WTC11 (cell line): ENCODE results near the gene PMP22. TPM values are rescaled to one million over a fixed set of nuclear protein-coding genes. Genes with fewer than 3 reads are reported as not detected.

Experiments used
- ATAC-seq: fragments of 200-7000 bp; cut with Tn5 transposase; 2 replicates; pipeline ENCODE4 v1.10.0; 2021; ENCODE audit warnings: mild to moderate bottlenecking, moderate library complexity
- CTCF ChIA-PET: fragments of 300-600 bp; sonication (Branson Sonifier 250); formaldehyde crosslinking; loops from one replicate; lab custom pipeline; 2021; ENCODE audit warnings: antibody characterized with exemption; lab: Charles Lee
- POLR2A ChIA-PET: fragments of 350-600 bp; sonication (Branson Sonifier 250); formaldehyde crosslinking; loops from one replicate; lab custom pipeline; 2021; ENCODE audit warnings: antibody characterized with exemption; lab: Charles Lee
- DNase-seq: peaks from one replicate; pipeline ENCODE4 v3.0.0; 2021; ENCODE audit warnings: low spot score
- H3K27ac Mint-ChIP-seq: 2 replicates; pipeline ENCODE4 v1.8.0; 2021; ENCODE audit warnings: mixed read lengths
- H3K27me3 Mint-ChIP-seq: 2 replicates; pipeline ENCODE4 v1.8.0; 2021; ENCODE audit warnings: low read depth, mild to moderate bottlenecking, moderate library complexity, mixed read lengths
- H3K36me3 Mint-ChIP-seq: 2 replicates; pipeline ENCODE4 v1.8.0; 2021; ENCODE audit warnings: mixed read lengths
- H3K4me1 Mint-ChIP-seq: 2 replicates; pipeline ENCODE4 v1.8.0; 2022; ENCODE audit warnings: mixed read lengths
- H3K4me3 Mint-ChIP-seq: 2 replicates; pipeline ENCODE4 v1.8.0; 2021; ENCODE audit warnings: mild to moderate bottlenecking, moderate library complexity, mixed read lengths
- H3K9me3 Mint-ChIP-seq: 2 replicates; pipeline ENCODE4 v1.8.0; 2021; ENCODE audit warnings: mixed read lengths
- CBFB ChIP-seq: sonication (generic); formaldehyde crosslinking; IDR thresholded peaks from 2 replicates; pipeline ENCODE4 v1.8.1; 2022; ENCODE audit warnings: mild to moderate bottlenecking, low read depth, missing genetic modification reagents
- E2F4 ChIP-seq: sonication (generic); formaldehyde crosslinking; IDR thresholded peaks from 2 replicates; pipeline ENCODE4 v1.8.1; 2022; ENCODE audit warnings: low read depth, mild to moderate bottlenecking, moderate library complexity, missing genetic modification reagents, borderline replicate concordance
- ETV6 ChIP-seq: sonication (generic); formaldehyde crosslinking; IDR thresholded peaks from 2 replicates; pipeline ENCODE4 v1.8.1; 2022; ENCODE audit warnings: mild to moderate bottlenecking, missing genetic modification reagents
- NFATC4 ChIP-seq: fragments of 250-450 bp; sonication (Bioruptor Pico); IDR thresholded peaks from 2 replicates; pipeline ENCODE4 v1.9.0; 2021; ENCODE audit warnings: mild to moderate bottlenecking
- NFE2L1 ChIP-seq: sonication (generic); formaldehyde crosslinking; IDR thresholded peaks from 2 replicates; pipeline ENCODE4 v1.8.1; 2023; ENCODE audit warnings: missing genetic modification reagents
- NFYB ChIP-seq: sonication (generic); formaldehyde crosslinking; conservative IDR thresholded peaks from 2 replicates; pipeline ENCODE4 v1.8.0; 2022; ENCODE audit warnings: low read depth, missing genetic modification reagents
- OVOL2 ChIP-seq: fragments of 250-450 bp; sonication (Bioruptor Pico); IDR thresholded peaks from 2 replicates; pipeline ENCODE4 v1.9.0; 2021; ENCODE audit warnings: mild to moderate bottlenecking, borderline replicate concordance
- SMAD3 ChIP-seq: sonication (generic); formaldehyde crosslinking; IDR thresholded peaks from 2 replicates; pipeline ENCODE4 v1.8.0; 2022; ENCODE audit warnings: missing genetic modification reagents, mild to moderate bottlenecking, borderline replicate concordance
- STAT6 ChIP-seq: sonication (generic); formaldehyde crosslinking; conservative IDR thresholded peaks from 2 replicates; pipeline ENCODE4 v1.8.1; 2023; ENCODE audit warnings: mild to moderate bottlenecking, low read depth, missing genetic modification reagents, moderate library complexity
- TCF7 ChIP-seq: sonication (generic); formaldehyde crosslinking; IDR thresholded peaks from 2 replicates; pipeline ENCODE4 v1.8.0; 2022; ENCODE audit warnings: mild to moderate bottlenecking, low read depth, missing genetic modification reagents, moderate library complexity
- USF1 ChIP-seq: sonication (generic); formaldehyde crosslinking; IDR thresholded peaks from 2 replicates; pipeline ENCODE4 v1.8.0; 2022; ENCODE audit warnings: mild to moderate bottlenecking, missing genetic modification reagents
- ZNF121 ChIP-seq: sonication (generic); formaldehyde crosslinking; IDR thresholded peaks from 2 replicates; pipeline ENCODE4 v1.8.0; 2023; ENCODE audit warnings: missing genetic modification reagents
- ZNF281 ChIP-seq: sonication (generic); formaldehyde crosslinking; IDR thresholded peaks from 2 replicates; pipeline ENCODE4 v1.8.0; 2023; ENCODE audit warnings: mild to moderate bottlenecking, missing genetic modification reagents
- total RNA-seq: library from RNA; stranded (reverse); gene quantifications from 3 replicates; pipeline ENCODE4 v1.2.3, GENCODE V29; 2021
- TF ChIP-seq, protein P1 (sequence below): sonication (generic); formaldehyde crosslinking; IDR thresholded peaks from 2 replicates; pipeline ENCODE4 v1.8.1; 2023; ENCODE audit warnings: mild to moderate bottlenecking, missing genetic modification reagents, borderline replicate concordance
- TF ChIP-seq, protein P2 (sequence below): sonication (generic); formaldehyde crosslinking; IDR thresholded peaks from 2 replicates; pipeline ENCODE4 v1.8.1; 2022; ENCODE audit warnings: mild to moderate bottlenecking, moderate library complexity, missing genetic modification reagents

PMP22 gene
- total RNA-seq, 1 experiment from 2014 or later, result 3.0 TPM

GRCh38 chr17:15233022-15233805 lies 31.9 kb downstream of the PMP22 start:
- no peaks in the 10 kb centered on the region for H3K36me3 Mint-ChIP-seq
- no peaks in the 10 kb centered on the region for H3K9me3 Mint-ChIP-seq
- POLR2A ChIA-PET, result no interaction called here
- peak; percentile 27 for DNase-seq
- H3K4me1 Mint-ChIP-seq, result peaks cover 5% of the 10 kb centered on the region
- H3K27ac Mint-ChIP-seq, result no peak overlapping the region
- H3K27me3 Mint-ChIP-seq, result no peaks in the 10 kb centered on the region
- peak; percentile 82 for ATAC-seq
- no peak for TF ChIP-seq E2F4 (CRISPR knock-in tag)
- TF ChIP-seq NFYB (CRISPR knock-in tag), result no peak
- no peak for TF ChIP-seq NFE2L1 (CRISPR knock-in tag)
- no peak for TF ChIP-seq USF1
- TF ChIP-seq ZNF121 (CRISPR knock-in tag), result no peak
- no peak for TF ChIP-seq STAT6
- no peak for TF ChIP-seq TCF7 (CRISPR knock-in tag)
- TF ChIP-seq NFATC4, result no peak
- no peak for TF ChIP-seq OVOL2 (CRISPR knock-in tag)
- TF ChIP-seq CBFB (CRISPR knock-in tag), result no peak
- TF ChIP-seq, protein P1, sequence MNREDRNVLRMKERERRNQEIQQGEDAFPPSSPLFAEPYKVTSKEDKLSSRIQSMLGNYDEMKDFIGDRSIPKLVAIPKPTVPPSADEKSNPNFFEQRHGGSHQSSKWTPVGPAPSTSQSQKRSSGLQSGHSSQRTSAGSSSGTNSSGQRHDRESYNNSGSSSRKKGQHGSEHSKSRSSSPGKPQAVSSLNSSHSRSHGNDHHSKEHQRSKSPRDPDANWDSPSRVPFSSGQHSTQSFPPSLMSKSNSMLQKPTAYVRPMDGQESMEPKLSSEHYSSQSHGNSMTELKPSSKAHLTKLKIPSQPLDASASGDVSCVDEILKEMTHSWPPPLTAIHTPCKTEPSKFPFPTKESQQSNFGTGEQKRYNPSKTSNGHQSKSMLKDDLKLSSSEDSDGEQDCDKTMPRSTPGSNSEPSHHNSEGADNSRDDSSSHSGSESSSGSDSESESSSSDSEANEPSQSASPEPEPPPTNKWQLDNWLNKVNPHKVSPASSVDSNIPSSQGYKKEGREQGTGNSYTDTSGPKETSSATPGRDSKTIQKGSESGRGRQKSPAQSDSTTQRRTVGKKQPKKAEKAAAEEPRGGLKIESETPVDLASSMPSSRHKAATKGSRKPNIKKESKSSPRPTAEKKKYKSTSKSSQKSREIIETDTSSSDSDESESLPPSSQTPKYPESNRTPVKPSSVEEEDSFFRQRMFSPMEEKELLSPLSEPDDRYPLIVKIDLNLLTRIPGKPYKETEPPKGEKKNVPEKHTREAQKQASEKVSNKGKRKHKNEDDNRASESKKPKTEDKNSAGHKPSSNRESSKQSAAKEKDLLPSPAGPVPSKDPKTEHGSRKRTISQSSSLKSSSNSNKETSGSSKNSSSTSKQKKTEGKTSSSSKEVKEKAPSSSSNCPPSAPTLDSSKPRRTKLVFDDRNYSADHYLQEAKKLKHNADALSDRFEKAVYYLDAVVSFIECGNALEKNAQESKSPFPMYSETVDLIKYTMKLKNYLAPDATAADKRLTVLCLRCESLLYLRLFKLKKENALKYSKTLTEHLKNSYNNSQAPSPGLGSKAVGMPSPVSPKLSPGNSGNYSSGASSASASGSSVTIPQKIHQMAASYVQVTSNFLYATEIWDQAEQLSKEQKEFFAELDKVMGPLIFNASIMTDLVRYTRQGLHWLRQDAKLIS (CRISPR knock-in tag), result no peak
- no peak for TF ChIP-seq ETV6 (CRISPR knock-in tag)
- no peak for TF ChIP-seq ZNF281 (CRISPR knock-in tag)
- TF ChIP-seq SMAD3 (CRISPR knock-in tag), result no peak
- TF ChIP-seq, protein P2, sequence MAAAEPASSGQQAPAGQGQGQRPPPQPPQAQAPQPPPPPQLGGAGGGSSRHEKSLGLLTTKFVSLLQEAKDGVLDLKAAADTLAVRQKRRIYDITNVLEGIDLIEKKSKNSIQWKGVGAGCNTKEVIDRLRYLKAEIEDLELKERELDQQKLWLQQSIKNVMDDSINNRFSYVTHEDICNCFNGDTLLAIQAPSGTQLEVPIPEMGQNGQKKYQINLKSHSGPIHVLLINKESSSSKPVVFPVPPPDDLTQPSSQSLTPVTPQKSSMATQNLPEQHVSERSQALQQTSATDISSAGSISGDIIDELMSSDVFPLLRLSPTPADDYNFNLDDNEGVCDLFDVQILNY (CRISPR knock-in tag), result no peak
- H3K4me3 Mint-ChIP-seq, result no peak overlapping the region
- CTCF ChIA-PET, result interaction anchor here (0.5 to 2.5 kb wide), 8 partner anchors 10 to 606 kb away, joined by 3 to 17 read pairs (median 4); no protein-coding TSS in a partner anchor
